Activated T-helper 2 cell treated with anti-CD3 and anti-CD28 coated beads, Interferon-gamma antibody, Interleukin-2, Interleukin-4, amounts not matched to agents 10 μg/mL and 5 μg/mL and 100 μg/mL, durations not matched to agents 14 hours and 24 hours and 36 hours (primary cell): Measurements from ENCODE around the gene PALLD. TPM values are rescaled to one million over a fixed set of nuclear protein-coding genes. Genes with fewer than 3 reads are reported as not detected.

Source experiments
- DNase-seq: peaks from one replicate; pipeline ENCODE4 v3.0.0; 2021; ENCODE audit warnings: low spot score
- H3K27ac Mint-ChIP-seq: one replicate; pipeline ENCODE4 v1.8.0; 2021; ENCODE audit warnings: mixed read lengths
- H3K27me3 Mint-ChIP-seq: one replicate; pipeline ENCODE4 v1.8.0; 2021; ENCODE audit warnings: low read depth, mixed read lengths
- H3K36me3 Mint-ChIP-seq: one replicate; pipeline ENCODE4 v1.8.0; 2021; ENCODE audit warnings: low read depth, mixed read lengths
- H3K4me1 Mint-ChIP-seq: one replicate; pipeline ENCODE4 v1.8.0; 2021; ENCODE audit warnings: low read depth, mixed read lengths
- H3K4me3 Mint-ChIP-seq: one replicate; pipeline ENCODE4 v1.8.0; 2021; ENCODE audit warnings: low read depth, mild to moderate bottlenecking, moderate library complexity, mixed read lengths
- H3K9me3 Mint-ChIP-seq: one replicate; pipeline ENCODE4 v1.8.0; 2021; ENCODE audit warnings: mixed read lengths
- intact Hi-C: fragments of 100-400 bp; cut with micrococcal nuclease; formaldehyde crosslinking; loops from one replicate; pipeline ENCODE4 v1.15.1; 2023
- total RNA-seq: library from RNA; stranded (reverse); gene quantifications from 2 replicates; pipeline ENCODE4 v1.2.3, GENCODE V29; 2022

The PALLD gene
- total RNA-seq, 1 donor from 2014 or later = 19.8 TPM

DNA sequence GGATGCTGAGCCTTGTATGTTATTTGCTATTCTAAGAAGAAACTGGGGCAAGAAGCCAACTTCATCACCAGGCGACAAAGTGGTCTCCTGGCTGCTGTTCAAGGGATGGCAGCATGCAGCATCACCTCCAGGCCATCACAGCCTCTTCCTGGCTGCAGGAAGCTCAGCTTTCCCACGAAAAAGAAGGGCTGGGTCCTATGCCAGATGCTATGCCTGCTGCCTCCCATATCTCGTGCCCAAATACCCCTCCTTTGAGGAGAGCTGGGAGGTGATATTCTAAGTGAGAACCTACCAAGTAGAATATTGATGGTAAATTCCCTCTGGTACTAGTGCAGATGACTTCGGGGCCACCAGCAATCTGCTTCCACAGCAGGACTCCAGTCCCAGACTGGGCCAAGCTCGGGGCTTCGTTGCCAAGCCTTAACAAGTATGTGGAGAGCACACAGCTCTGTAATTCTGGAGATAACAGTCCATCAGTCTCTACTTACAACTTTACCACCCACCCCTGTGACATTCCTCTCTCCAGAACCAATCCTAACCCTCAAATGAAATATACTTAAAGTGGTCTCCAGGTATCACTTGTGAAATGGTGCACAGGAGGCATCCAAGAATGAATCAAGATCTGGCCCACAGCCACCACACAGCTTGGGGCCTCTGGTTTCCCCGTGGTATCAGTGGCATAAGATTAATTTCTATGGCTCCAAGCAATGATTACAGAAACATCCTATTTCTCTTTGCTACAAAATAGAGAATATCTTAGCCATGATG lies 149.3 kb downstream of the PALLD start:
- Mint-ChIP-seq H3K4me3 (no peak overlapping the region), H3K9me3 (no peaks in the 10 kb centered on the region), H3K36me3 (no peaks in the 10 kb centered on the region), H3K27ac (no peak overlapping the region), H3K4me1 (no peaks in the 10 kb centered on the region), H3K27me3 (peaks cover 11% of the 10 kb centered on the region)
- no peak for DNase-seq
- intact Hi-C loops = no loop called here

DNA sequence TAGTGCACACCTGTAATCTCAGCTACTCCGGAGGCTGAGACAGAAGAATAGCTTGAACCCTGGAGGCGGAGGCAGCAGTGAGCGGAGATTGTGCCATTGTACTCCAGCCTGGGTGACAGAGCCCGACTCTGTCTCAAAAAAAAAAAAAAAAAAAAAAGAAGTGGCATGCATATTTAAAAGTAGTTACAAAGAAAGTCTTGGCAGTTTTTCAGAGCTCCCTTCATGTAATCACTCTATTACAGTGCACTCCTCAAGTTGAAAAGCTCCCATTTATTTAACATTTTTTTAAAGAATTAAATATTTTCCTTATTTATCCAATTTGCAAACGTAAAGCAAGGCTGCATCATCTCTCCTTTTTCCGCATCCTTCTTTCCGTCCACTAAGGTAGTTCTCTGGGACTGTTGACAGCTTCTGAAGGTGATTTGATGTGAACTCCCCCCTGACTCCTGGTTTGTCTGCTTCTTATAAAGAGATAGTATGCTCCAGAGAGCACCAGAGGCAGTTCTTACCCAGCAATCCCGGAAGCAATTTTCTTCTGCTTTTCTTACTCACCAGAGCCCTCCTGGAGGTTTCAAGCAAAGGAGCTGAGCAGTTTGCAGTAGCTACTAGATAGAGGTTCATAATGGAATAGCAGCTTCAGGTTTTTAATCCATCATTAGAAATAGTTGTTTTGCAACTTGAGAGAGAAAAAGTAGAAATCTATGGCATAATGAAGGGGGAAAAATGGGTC lies 151.0 kb downstream of the PALLD start:
- Mint-ChIP-seq H3K36me3 (no peaks in the 10 kb centered on the region), H3K9me3 (no peaks in the 10 kb centered on the region), H3K4me1 (no peaks in the 10 kb centered on the region), H3K27me3 (peaks cover 20% of the 10 kb centered on the region), H3K27ac (no peak overlapping the region), H3K4me3 (no peak overlapping the region)
- intact Hi-C loops = no loop called here
- DNase-seq = no peak

DNA sequence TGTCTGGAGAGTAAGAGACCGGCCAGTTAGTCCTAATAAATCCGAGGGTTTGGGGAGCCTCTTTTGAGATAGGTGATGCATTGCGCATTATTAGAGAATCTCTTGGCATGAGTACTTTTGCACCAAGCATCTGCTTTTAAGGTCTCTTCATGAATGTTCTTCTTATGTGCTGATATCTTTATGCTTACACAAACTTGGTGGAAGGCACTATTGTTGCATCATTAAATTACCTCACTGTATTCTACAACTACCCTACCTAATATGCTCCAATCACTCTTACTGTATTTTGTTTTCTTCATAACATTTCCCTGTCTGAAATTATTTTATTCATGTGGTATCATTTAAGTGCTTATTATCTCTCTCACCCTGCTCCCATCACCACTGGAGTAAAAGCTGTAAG lies 151.6 kb downstream of the PALLD start:
- H3K4me1 Mint-ChIP-seq = no peaks in the 10 kb centered on the region

DNA sequence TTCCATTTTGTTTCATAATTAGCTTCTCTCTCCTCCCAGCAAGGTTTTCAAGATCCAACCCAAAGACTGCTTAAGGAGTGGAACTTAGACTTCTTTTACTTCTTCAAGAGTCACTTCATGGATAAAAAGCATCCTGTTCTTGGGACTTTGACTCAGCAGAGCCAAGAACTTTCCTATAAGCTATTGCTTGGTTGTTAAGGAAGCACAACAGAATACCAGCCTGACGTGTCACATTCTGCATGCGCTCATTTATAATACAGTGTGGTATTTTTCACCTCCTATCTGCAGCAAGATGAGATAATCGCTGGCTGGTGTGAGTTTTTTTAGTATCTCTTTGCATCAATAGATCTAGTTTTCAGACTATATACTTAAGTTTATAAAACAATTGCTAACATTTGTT lies 152.1 kb downstream of the PALLD start:
- H3K27ac Mint-ChIP-seq = no peak overlapping the region
- no peaks in the 10 kb centered on the region for H3K4me1 Mint-ChIP-seq
- intact Hi-C loops = no loop called here
- peaks cover 17% of the 10 kb centered on the region for H3K27me3 Mint-ChIP-seq
- no peak overlapping the region for H3K4me3 Mint-ChIP-seq
- DNase-seq = no peak
- no peaks in the 10 kb centered on the region for H3K9me3 Mint-ChIP-seq
- no peaks in the 10 kb centered on the region for H3K36me3 Mint-ChIP-seq

More for the DNA sequence above, 151.6 kb downstream of the PALLD start:
- DNase-seq = no peak
- peaks cover 17% of the 10 kb centered on the region for H3K27me3 Mint-ChIP-seq
- no peak overlapping the region for H3K27ac Mint-ChIP-seq
- intact Hi-C loops = no loop called here
- H3K4me3 Mint-ChIP-seq = no peak overlapping the region
- H3K36me3 Mint-ChIP-seq = no peaks in the 10 kb centered on the region
- H3K9me3 Mint-ChIP-seq = no peaks in the 10 kb centered on the region

DNA sequence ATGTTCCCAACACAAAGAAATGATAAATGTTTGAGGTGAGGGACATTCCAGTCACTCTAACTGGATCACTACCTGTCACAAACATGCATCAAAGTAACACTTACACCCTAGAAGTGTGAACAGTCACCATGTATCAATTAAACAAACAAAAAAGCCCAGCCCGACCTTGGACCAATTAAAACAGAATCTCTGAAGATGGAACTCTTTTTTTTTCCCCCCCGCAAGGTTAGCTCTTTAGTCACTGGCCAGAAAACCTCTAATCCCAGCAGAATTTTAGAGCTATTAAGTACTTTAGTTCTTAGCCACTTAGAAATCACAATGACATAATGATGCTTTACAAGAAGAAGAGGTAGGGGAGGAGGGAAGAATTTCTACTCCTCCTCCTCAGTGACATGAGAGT lies 154.5 kb downstream of the PALLD start:
- no peak overlapping the region for H3K4me3 Mint-ChIP-seq

DNA sequence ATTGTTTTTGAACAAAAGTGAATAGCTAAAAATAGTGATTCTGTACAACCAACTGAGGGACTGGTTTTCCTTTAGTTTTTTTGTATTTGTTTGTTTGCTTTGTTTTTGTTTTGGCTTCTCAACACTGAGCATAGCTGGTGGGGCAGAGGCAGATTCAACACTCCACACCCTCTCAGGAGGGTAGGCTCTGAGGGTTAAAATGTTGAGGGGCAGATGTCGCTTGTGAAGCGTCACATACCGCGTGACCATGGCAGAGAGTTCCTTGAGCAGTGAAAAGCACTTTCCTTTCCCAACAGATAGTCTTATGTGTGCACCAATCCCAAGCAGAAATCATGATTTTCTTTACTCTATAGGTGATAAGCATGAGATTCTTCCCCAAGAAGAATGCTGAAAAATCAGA lies 155.0 kb downstream of the PALLD start:
- H3K4me1 Mint-ChIP-seq = no peaks in the 10 kb centered on the region
- no peak overlapping the region for H3K27ac Mint-ChIP-seq
- peaks cover 24% of the 10 kb centered on the region for H3K27me3 Mint-ChIP-seq
- intact Hi-C loops = no loop called here
- H3K36me3 Mint-ChIP-seq = no peaks in the 10 kb centered on the region
- no peak for DNase-seq
- H3K9me3 Mint-ChIP-seq = no peaks in the 10 kb centered on the region
- H3K4me3 Mint-ChIP-seq = no peak overlapping the region

More for the DNA sequence above, 154.5 kb downstream of the PALLD start:
- Mint-ChIP-seq H3K27me3 (peaks cover 24% of the 10 kb centered on the region), H3K27ac (no peak overlapping the region), H3K9me3 (no peaks in the 10 kb centered on the region), H3K36me3 (no peaks in the 10 kb centered on the region), H3K4me1 (no peaks in the 10 kb centered on the region)
- intact Hi-C loops = no loop called here
- no peak for DNase-seq

DNA sequence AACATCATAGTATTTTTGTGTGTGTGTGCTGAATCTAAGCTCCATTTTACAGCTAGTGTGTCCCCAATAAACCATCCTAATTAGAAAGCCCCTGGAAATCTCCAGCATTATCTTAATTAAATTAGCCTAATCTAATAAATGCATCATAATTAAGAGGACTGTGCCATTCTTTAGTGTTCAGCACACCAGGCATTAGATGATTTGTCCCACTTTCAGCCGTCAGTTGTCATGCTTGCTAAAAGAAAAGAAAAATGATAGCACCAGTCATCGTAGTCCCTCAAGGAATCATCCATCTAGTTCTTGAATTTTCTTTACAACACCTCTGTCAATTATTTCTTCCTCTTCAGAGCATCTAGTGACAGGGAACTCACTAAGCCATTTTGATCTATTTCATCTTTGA lies 155.9 kb downstream of the PALLD start:
- Mint-ChIP-seq H3K36me3 (no peaks in the 10 kb centered on the region), H3K27ac (no peak overlapping the region), H3K4me1 (no peaks in the 10 kb centered on the region), H3K4me3 (no peak overlapping the region), H3K27me3 (peaks cover 28% of the 10 kb centered on the region), H3K9me3 (no peaks in the 10 kb centered on the region)
- no peak for DNase-seq
- intact Hi-C loops = no loop called here

DNA sequence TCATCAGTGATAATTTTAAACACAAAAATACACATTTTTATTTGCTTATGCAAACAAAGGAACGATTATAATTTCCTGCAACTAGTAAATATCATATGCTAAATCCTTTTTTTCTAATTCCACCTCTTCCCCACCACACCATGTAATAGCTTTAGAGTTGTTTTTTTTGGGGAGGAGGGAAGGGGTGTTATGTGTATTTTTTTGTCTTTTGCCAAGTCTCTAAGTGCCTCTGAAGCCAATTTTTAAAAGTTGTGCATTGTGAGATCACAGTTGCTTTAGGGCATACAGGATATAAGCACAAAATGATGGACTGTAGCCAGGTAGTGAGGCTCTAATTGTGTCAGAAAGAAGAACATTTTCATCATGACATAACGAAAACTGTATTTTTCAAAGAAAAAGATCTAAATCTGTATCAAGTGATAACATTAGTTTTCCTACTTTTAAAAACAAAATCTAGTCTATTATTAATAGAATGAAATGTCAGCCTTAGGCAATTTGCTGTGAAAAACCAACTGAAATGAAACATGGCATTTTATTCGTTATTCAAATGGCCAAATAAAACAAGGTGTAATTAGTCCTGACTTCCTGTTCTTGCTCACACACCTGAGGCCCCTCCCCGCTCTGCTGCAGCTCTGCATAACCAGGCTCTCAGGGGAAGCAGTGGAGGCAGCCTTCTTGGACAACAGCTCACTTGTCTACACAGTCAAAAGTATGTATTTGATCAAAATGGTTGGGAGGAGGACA lies 157.4 kb downstream of the PALLD start:
- H3K4me1 Mint-ChIP-seq = no peaks in the 10 kb centered on the region
- no peak overlapping the region for H3K27ac Mint-ChIP-seq
- no peak for DNase-seq
- H3K36me3 Mint-ChIP-seq = no peaks in the 10 kb centered on the region
- H3K4me3 Mint-ChIP-seq = no peak overlapping the region
- intact Hi-C loops = no loop called here
- H3K9me3 Mint-ChIP-seq = no peaks in the 10 kb centered on the region
- peaks cover 29% of the 10 kb centered on the region for H3K27me3 Mint-ChIP-seq

DNA sequence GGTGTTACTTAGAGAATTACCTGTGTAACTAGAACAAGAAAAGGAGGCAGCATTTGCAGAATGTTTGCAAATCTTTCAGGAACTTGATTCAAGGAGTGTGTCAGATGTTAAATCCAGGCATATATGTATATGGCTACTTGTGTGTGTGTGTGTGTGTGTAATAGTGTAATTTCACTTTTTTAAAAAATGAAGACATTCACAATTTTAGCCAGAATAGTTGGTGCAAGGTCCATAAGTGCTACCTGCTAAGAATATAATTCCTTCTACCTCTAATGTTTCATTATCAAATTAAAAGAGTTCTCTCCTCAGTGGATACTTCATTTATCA lies 158.0 kb downstream of the PALLD start:
- H3K4me1 Mint-ChIP-seq = no peaks in the 10 kb centered on the region
- H3K27me3 Mint-ChIP-seq = peaks cover 29% of the 10 kb centered on the region

DNA sequence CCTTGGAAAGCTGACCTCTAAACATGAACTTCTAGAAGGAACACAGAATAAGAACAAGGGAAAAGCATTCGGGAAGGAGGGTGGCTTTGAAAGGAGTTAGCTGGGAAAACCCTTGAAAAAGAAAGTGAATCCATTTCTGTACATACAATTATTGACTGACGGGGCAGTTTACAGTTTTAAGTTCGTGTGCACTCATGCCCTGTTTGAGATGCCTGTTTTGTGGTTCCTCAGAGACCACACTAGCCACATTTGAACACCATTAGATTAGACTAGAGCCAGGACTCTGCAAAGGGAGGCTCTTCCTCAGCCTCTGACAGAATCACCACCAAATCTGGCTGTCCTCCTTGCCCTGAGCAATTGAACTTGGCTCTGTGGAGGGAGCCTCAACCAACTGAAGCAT lies 158.3 kb downstream of the PALLD start:
- intact Hi-C loops = no loop called here
- Mint-ChIP-seq H3K27ac (no peak overlapping the region), H3K4me3 (no peak overlapping the region), H3K4me1 (no peaks in the 10 kb centered on the region), H3K9me3 (no peaks in the 10 kb centered on the region), H3K27me3 (peaks cover 29% of the 10 kb centered on the region), H3K36me3 (no peaks in the 10 kb centered on the region)
- DNase-seq = no peak

More for the DNA sequence above, 158.0 kb downstream of the PALLD start:
- no peak overlapping the region for H3K4me3 Mint-ChIP-seq
- intact Hi-C loops = no loop called here
- no peak for DNase-seq
- H3K27ac Mint-ChIP-seq = no peak overlapping the region
- no peaks in the 10 kb centered on the region for H3K36me3 Mint-ChIP-seq
- H3K9me3 Mint-ChIP-seq = no peaks in the 10 kb centered on the region

DNA sequence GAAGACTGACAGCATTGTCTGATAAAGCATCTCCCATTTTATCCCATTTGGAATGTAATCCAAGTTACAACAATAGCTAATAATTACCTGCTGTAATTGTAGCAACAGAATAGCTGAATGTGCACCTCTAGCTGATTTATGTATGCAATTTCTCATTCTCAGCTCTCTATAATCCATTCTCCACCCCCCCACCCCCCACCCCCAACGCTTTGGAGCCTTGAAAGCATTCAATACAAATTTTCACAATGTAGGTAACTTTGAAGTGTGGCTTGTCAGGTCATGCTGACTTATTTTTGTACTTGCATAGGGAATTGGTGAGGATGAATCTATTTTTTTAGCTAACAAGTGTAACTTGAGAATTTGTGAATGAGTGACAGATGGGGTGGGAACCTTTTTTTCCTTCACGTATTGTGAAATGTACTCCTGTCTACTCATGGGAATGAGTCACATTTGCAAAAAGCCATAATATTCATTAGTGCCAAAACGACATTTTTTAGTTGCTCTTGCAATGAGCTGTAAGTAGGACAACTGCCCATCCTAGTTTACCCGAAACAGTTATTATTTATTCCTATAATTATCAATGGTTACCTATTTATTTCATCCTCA lies 159.3 kb downstream of the PALLD start:
- Mint-ChIP-seq H3K27ac (no peak overlapping the region), H3K27me3 (peaks cover 21% of the 10 kb centered on the region), H3K4me3 (no peak overlapping the region), H3K36me3 (no peaks in the 10 kb centered on the region), H3K9me3 (no peaks in the 10 kb centered on the region), H3K4me1 (no peaks in the 10 kb centered on the region)
- intact Hi-C loops = no loop called here
- no peak for DNase-seq

DNA sequence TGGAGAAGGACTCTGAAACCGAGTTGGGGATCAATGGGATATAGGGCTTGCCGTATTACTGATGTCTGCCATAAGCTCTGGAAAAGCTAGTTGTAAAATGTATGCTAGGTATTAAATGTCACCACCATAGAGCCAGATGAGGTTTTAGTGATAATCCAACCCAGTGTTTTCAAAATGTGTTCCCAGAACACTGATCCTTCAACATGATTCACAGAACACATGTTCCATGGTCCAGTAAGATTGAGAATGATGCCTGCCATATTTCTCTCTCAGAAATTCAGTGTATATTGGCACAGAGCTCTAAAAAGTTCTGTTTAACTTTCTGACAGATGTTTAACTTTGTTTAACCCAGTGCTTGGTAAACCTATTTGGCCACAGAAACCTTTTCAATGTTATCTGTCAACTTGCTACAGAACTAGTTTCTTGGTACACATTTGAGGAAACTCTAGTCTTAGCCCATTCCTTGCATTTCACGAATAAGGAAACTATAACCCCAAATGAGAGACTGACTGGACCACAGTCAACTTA lies 160.2 kb downstream of the PALLD start:
- H3K27ac Mint-ChIP-seq = no peak overlapping the region

More for the DNA sequence above, 160.2 kb downstream of the PALLD start:
- H3K4me3 Mint-ChIP-seq = no peak overlapping the region
- peaks cover 15% of the 10 kb centered on the region for H3K27me3 Mint-ChIP-seq
- H3K4me1 Mint-ChIP-seq = no peaks in the 10 kb centered on the region
- H3K36me3 Mint-ChIP-seq = no peaks in the 10 kb centered on the region
- DNase-seq = no peak
- intact Hi-C loops = no loop called here
- no peaks in the 10 kb centered on the region for H3K9me3 Mint-ChIP-seq
